Measurements from ENCODE around the gene SPINK14. TPM values are rescaled to one million over a fixed set of nuclear protein-coding genes. Genes with fewer than 3 reads are reported as not detected.

The SPINK14 gene
- total and polyA plus RNA-seq, 4 donors, result not detected

DNA sequence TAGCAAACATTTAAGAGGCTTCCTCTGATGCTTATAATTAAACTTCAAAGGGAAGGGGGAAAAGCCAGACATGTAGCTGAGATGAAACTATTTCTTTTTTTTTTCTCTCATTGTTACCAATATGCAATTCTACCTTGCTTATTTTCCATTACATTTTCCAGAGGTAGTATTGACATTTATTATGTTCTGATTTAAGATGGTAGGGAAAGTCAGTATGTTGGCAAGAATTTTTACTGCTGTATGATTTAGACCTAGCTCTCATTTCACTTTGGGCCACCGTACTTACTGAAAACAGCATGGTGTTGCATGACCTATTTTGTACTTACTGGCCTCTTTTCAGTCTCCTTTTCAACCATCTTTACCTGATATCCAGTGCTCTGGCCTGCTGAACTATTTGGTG lies 24.9 kb downstream of the SPINK14 start:
- no peaks in the 10 kb centered on the region for H3K36me3 ChIP-seq (ENCODE audit: control insufficient read depth in 4 of 4, insufficient read depth in 3 of 4, low read depth in 1 of 4, low read length in 3 of 4)
- no peaks in the 10 kb centered on the region for H3K9me3 ChIP-seq (ENCODE audit: control insufficient read depth in 4 of 4, low read length in 3 of 4)
- no peak overlapping the region for H3K4me3 ChIP-seq (ENCODE audit: low read depth in 1 of 3, low read length in 3 of 3)
- WGBS, result 97% methylated on average over 1 of the region's 1 CpG
- no peak for DNase-seq (ENCODE audit: low spot score)
- TF ChIP-seq YY1 (IDR thresholded peaks at IDR 0.05) (no peak), NR2F2 (IDR thresholded peaks at IDR 0.05) (no peak), RXRA (IDR thresholded peaks at IDR 0.05) (no peak), EGR1 (IDR thresholded peaks at IDR 0.05; ENCODE audit: low read depth in 2 of 2) (no peak)
- TF ChIP-seq, protein P1, sequence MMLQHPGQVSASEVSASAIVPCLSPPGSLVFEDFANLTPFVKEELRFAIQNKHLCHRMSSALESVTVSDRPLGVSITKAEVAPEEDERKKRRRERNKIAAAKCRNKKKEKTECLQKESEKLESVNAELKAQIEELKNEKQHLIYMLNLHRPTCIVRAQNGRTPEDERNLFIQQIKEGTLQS (IDR thresholded peaks at IDR 0.05), result no peak
- TF ChIP-seq, protein P2, sequence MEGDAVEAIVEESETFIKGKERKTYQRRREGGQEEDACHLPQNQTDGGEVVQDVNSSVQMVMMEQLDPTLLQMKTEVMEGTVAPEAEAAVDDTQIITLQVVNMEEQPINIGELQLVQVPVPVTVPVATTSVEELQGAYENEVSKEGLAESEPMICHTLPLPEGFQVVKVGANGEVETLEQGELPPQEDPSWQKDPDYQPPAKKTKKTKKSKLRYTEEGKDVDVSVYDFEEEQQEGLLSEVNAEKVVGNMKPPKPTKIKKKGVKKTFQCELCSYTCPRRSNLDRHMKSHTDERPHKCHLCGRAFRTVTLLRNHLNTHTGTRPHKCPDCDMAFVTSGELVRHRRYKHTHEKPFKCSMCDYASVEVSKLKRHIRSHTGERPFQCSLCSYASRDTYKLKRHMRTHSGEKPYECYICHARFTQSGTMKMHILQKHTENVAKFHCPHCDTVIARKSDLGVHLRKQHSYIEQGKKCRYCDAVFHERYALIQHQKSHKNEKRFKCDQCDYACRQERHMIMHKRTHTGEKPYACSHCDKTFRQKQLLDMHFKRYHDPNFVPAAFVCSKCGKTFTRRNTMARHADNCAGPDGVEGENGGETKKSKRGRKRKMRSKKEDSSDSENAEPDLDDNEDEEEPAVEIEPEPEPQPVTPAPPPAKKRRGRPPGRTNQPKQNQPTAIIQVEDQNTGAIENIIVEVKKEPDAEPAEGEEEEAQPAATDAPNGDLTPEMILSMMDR (IDR thresholded peaks at IDR 0.05; ENCODE audit: low read depth, low read length, missing input control), result no peak
- TF ChIP-seq, protein P3, sequence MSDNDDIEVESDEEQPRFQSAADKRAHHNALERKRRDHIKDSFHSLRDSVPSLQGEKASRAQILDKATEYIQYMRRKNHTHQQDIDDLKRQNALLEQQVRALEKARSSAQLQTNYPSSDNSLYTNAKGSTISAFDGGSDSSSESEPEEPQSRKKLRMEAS (IDR thresholded peaks at IDR 0.05), result no peak
- no peak overlapping the region for H3K27ac ChIP-seq (ENCODE audit: low read depth in 1 of 2, low read length in 2 of 2)
- H3K9ac ChIP-seq (ENCODE audit: low read depth in 1 of 2, low read length in 2 of 2), result no peak overlapping the region
- H3K4me1 ChIP-seq (ENCODE audit: control insufficient read depth in 4 of 4, insufficient read depth in 4 of 4, low read length in 3 of 4), result no peaks in the 10 kb centered on the region
- H3K27me3 ChIP-seq (ENCODE audit: control insufficient read depth in 4 of 4, insufficient read depth in 4 of 4, low read length in 3 of 4), result no peaks in the 10 kb centered on the region

DNA sequence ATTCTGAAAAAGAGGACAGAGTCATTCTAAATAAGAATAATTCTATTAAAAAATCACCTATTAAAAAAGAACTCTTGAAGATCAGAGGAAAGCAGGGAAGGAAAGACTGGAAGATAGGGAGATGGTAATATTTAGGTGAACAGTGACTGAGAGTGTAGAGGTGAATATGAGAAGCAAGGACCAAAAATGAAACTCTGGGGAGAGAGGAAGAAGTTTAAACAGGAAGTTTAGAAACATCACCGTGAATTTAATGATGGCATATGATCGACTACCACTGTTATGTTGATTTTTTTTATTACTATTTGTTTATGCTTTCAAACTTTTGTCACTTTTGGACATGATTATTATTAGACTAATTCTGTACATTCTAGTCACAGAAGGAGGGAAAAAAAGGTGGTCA lies 32.8 kb downstream of the SPINK14 start:
- H3K4me3 ChIP-seq (ENCODE audit: low read depth in 1 of 3, low read length in 3 of 3), result no peak overlapping the region
- H3K9me3 ChIP-seq (ENCODE audit: control insufficient read depth in 4 of 4, low read length in 3 of 4), result no peaks in the 10 kb centered on the region
- TF ChIP-seq FOXA2 (IDR thresholded peaks at IDR 0.05), result no peak
- DNase-seq (ENCODE audit: low spot score), result no peak
- WGBS, result 73% methylated on average over 2 of the region's 2 CpGs
- H3K4me1 ChIP-seq (ENCODE audit: control insufficient read depth in 4 of 4, insufficient read depth in 4 of 4, low read length in 3 of 4), result peaks cover 0 to 8% (median 0%) of the 10 kb centered on the region in 4 donors
- no peaks in the 10 kb centered on the region for H3K27me3 ChIP-seq (ENCODE audit: control insufficient read depth in 4 of 4, insufficient read depth in 4 of 4, low read length in 3 of 4)
- no peak overlapping the region for H3K9ac ChIP-seq (ENCODE audit: low read depth in 1 of 2, low read length in 2 of 2)
- no peaks in the 10 kb centered on the region for H3K36me3 ChIP-seq (ENCODE audit: control insufficient read depth in 4 of 4, insufficient read depth in 3 of 4, low read depth in 1 of 4, low read length in 3 of 4)
- no peak overlapping the region for H3K27ac ChIP-seq (ENCODE audit: low read depth in 1 of 2, low read length in 2 of 2)

DNA sequence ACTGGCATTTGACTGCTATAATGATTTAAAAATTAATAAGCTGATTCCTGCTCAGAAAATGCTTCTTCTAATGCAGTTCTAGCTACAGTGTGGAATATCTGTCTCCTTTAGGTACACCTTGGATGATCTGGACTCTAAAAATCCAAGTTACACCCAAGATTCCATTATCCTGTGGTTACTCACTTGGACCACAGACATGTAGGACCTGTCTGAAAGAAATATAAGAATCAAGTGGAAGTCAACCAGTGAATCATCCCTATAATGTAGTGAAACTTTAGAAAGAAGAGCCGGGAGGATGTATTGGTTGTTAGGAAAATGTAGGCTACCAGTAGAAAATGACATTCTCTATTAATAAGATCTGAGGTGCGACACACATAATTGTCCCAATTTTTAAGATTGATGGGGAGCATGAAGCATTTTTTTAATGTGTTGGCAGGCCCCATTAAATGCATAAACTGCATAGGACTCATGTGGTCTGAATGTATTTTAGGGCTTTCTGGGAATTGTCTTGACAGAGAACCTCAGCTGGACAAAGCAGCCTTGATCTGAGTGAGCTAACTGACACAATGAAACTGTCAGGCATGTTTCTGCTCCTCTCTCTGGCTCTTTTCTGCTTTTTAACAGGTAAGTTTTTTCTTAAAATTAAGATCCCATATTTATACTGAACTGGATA lies 34.3 kb downstream of the SPINK14 start, which contains the start of gene SPINK6:
Gene SPINK6 (plus strand): TSS at position 512 of the 673 bp plus-strand sequence. CDS start 55 bp downstream, at position 567.
- no peak for TF ChIP-seq SP1 (IDR thresholded peaks at IDR 0.05)
- no peak for TF ChIP-seq NR2F2 (IDR thresholded peaks at IDR 0.05)
- TF ChIP-seq GABPA (IDR thresholded peaks at IDR 0.05 in 1 of 2, conservative IDR thresholded peaks at IDR 0.05 in 1 of 2), result no peak
- TF ChIP-seq, protein P4, sequence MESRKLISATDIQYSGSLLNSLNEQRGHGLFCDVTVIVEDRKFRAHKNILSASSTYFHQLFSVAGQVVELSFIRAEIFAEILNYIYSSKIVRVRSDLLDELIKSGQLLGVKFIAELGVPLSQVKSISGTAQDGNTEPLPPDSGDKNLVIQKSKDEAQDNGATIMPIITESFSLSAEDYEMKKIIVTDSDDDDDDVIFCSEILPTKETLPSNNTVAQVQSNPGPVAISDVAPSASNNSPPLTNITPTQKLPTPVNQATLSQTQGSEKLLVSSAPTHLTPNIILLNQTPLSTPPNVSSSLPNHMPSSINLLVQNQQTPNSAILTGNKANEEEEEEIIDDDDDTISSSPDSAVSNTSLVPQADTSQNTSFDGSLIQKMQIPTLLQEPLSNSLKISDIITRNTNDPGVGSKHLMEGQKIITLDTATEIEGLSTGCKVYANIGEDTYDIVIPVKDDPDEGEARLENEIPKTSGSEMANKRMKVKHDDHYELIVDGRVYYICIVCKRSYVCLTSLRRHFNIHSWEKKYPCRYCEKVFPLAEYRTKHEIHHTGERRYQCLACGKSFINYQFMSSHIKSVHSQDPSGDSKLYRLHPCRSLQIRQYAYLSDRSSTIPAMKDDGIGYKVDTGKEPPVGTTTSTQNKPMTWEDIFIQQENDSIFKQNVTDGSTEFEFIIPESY (IDR thresholded peaks at IDR 0.05), result no peak
- no peak for TF ChIP-seq EGR1 (IDR thresholded peaks at IDR 0.05; ENCODE audit: low read depth in 2 of 2)
- TF ChIP-seq, protein P5, sequence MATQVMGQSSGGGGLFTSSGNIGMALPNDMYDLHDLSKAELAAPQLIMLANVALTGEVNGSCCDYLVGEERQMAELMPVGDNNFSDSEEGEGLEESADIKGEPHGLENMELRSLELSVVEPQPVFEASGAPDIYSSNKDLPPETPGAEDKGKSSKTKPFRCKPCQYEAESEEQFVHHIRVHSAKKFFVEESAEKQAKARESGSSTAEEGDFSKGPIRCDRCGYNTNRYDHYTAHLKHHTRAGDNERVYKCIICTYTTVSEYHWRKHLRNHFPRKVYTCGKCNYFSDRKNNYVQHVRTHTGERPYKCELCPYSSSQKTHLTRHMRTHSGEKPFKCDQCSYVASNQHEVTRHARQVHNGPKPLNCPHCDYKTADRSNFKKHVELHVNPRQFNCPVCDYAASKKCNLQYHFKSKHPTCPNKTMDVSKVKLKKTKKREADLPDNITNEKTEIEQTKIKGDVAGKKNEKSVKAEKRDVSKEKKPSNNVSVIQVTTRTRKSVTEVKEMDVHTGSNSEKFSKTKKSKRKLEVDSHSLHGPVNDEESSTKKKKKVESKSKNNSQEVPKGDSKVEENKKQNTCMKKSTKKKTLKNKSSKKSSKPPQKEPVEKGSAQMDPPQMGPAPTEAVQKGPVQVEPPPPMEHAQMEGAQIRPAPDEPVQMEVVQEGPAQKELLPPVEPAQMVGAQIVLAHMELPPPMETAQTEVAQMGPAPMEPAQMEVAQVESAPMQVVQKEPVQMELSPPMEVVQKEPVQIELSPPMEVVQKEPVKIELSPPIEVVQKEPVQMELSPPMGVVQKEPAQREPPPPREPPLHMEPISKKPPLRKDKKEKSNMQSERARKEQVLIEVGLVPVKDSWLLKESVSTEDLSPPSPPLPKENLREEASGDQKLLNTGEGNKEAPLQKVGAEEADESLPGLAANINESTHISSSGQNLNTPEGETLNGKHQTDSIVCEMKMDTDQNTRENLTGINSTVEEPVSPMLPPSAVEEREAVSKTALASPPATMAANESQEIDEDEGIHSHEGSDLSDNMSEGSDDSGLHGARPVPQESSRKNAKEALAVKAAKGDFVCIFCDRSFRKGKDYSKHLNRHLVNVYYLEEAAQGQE (IDR thresholded peaks at IDR 0.05), result no peak
- TF ChIP-seq RXRA (IDR thresholded peaks at IDR 0.05), result no peak
- no peak for TF ChIP-seq TAF1 (conservative IDR thresholded peaks at IDR 0.05)
- no peak for TF ChIP-seq HNF4A (conservative IDR thresholded peaks at IDR 0.05)
- no peak for TF ChIP-seq HNF4G (IDR thresholded peaks at IDR 0.05)
- no peak for TF ChIP-seq YY1 (IDR thresholded peaks at IDR 0.05)
- TF ChIP-seq, protein P2 (IDR thresholded peaks at IDR 0.05; ENCODE audit: low read depth, low read length, missing input control), result no peak
- TF ChIP-seq, protein P3 (IDR thresholded peaks at IDR 0.05), result no peak
- DNase-seq (ENCODE audit: low spot score), result no peak
- Histone ChIP-seq H3K27ac (ENCODE audit: low read depth in 1 of 2, low read length in 2 of 2) (no peak within 1 kb of the TSS), H3K4me3 (ENCODE audit: low read depth in 1 of 3, low read length in 3 of 3) (no peak within 1 kb of the TSS), H3K36me3 (ENCODE audit: control insufficient read depth in 4 of 4, insufficient read depth in 3 of 4, low read depth in 1 of 4, low read length in 3 of 4) (no peaks in the 10 kb centered on the region), H3K27me3 (ENCODE audit: control insufficient read depth in 4 of 4, insufficient read depth in 4 of 4, low read length in 3 of 4) (no peaks in the 10 kb centered on the region), H3K4me1 (ENCODE audit: control insufficient read depth in 4 of 4, insufficient read depth in 4 of 4, low read length in 3 of 4) (peaks cover 0 to 8% (median 0%) of the 10 kb centered on the region in 4 donors), H3K9me3 (ENCODE audit: control insufficient read depth in 4 of 4, low read length in 3 of 4) (no peaks in the 10 kb centered on the region), H3K9ac (ENCODE audit: low read depth in 1 of 2, low read length in 2 of 2) (no peak within 1 kb of the TSS)
- 98% methylated on average over 2 of the region's 2 CpGs for WGBS
